ENCODE data around the gene NLGN1.

- TF ChIP-seq POLR2A (IDR thresholded peaks at IDR 0.05; ENCODE audit: low read depth, low read length) (no peak), TAF1 (IDR thresholded peaks at IDR 0.05; ENCODE audit: borderline replicate concordance, low read depth, low read length) (no peak)
These were observed 718.9 kb downstream of the NLGN1 start for GRCh38 chr3:174116421-174116820.

Measured in GM12892 (cell line).